GM18498 (cell line): ENCODE results near the gene SAMD13.

Experiments
- ATAC-seq: cut with Tn5 transposase; IDR thresholded peaks from one replicate; pipeline ENCODE4 v1.9.1; 2021; ENCODE audit warnings: mild to moderate bottlenecking, moderate library complexity; ENCODE audit not compliant: unreplicated experiment

The SAMD13 gene

GRCh38 chr1:84370266-84370665 is 68.8 kb downstream of the SAMD13 start:
- no peak for ATAC-seq

DNA sequence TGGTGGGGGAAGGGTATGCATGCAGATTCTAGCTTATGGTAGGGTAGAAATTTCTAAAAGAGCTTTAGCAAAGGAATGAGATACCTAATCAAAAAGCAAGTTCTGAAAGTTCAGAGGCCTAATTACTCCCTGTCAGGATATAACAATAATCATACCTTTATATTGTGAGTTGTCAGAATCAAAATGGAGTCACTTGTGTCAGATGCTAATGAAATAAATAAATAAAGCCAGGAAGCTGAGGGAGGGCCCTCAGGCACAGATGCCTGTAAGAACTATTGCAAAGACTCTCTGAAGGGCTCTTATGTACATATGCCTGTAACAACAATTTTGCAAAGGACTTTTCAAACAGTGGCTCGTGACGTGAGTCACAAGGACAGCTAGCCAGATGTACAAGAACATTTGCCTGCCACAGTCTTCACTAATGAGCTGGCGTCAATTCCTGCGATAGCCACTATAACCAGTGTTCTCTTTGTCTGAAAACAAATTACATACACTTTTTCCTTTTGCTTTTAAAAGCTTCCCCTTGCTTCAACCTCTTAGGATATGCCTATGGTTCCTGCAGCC is 69.4 kb downstream of the SAMD13 start:
- no peak for ATAC-seq

- no peak for ATAC-seq
These were observed 72.1 kb downstream of the SAMD13 start for GRCh38 chr1:84373436-84374141.

GRCh38 chr1:84374991-84375696 is 73.6 kb downstream of the SAMD13 start:
- no peak for ATAC-seq

DNA sequence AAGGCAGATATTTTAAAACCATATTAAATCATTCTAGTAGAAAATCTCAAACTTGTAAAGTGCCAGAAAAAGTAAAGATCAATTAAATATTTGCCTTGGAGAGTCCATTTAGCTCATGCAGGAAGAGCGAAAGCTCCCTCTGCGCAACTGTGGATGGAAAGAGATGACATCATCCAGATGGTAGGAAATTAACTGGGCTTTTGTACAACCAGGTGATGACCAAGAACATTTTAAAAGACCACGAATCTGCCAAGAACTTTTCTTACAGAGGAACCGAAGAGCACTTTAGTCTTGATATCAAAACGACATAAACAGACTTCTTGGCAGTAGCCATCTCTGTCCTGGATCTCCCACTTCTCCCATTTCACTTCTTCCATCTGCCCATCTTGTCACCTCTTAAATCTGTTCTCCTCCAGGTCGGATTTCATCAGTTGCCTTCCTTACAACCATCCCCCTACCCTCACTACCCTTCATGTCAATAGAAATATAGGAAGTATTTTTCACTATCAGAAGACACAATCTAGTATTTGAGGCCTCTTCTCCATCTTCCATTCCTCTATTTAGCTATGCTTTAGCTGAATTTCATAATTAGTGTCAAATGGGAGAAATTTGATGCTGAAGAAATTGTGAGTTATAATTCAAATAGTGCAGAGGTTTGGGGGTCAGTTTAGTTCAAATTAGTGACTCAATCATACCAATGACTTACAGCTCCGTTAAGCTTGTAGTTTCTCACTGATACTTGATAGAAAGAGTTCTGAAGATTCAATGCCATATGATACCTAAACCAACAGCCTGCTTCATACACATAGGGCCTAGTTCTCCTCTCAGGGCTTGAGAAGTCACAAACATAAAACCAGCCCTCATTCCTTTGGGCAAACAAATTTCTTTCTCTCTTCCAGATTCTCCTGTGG is 74.7 kb downstream of the SAMD13 start:
- ATAC-seq: no peak

- no peak for ATAC-seq
These were observed 76.1 kb downstream of the SAMD13 start for GRCh38 chr1:84377480-84378095.

DNA sequence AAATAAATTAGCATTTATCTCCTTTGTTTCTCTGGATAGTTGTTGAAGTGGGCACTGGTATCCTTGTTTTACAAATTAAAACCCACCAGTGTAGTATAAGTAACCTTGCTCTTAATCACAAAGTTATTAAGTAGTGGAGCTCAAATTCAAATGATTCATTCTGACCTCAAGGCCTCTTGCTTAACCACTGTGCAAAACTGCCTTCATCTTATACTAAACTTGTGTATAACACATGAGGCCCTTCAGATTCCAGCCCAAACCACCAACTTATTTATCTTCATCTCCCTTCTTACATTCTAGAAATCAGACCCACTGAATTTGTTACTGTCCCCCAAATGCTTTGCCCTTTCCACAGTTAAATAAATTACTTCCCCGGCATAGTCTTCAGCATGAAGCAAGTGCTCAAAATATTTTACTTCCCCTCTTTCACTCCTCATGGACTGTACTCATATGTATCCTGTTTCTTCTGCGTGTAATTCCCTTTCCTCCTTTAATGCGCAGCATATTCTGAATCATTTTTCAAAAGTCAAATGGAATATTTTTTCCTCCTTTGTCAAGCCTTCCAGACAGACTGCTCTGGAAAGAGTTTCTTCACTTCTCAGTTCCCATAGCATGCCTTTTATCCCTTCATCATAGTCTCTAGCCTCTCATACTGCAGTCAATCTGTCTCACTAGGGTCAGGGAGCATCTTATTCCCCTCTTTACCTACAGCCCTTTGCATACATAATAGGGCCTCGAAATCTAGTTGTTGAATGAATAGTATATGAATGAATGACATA is 77.8 kb downstream of the SAMD13 start:
- ATAC-seq: no peak

DNA sequence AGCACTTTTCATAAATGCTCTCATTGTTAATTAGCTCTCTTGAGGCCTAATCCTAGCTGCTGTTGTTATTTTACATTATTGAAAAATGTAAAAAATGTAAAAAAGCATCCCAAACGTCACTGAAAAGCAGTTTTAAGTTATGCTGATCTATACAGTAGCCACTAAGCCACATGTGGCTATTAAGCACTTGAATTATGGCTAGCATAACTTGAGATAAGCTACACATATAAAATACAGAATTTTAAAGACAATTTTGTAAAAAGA is 78.3 kb downstream of the SAMD13 start:
- no peak for ATAC-seq

DNA sequence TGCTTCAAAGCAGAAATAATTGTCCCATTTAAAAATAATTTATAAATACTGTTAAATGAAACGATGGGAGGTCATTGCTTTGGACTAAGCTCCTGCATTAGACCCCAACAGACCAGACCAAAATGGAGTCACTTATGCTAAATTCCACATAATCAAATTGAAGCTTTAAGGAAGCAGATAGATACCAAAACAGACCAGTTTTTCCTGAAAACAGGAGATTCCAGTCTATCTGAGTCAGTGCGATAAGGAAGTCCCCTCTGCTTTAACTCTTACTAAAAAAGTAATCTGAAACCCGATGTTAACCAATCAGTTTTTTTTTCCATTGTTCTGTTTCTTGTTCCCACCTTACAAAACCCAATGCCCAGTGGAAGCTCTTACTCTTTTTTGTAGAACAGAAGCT is 80.6 kb downstream of the SAMD13 start:
- ATAC-seq: no peak

DNA sequence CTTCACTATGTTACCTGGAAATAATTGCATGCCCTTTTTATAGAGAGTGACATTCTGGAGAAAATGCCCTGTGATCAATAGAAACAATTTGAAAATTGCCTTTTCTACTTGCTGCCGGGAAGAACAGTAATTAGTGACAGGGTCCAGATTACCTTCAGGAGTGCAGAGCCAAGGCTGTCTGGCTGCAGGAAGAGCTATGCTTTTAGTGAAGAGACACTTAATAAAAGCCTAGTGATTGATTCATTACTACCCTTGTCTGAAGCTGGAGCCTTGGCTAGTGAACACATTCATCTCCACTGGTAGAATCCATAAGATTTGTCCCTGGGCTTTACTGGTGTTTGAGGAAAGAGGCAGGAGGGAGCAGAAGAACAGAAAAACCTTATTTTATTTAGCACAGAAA is 83.8 kb downstream of the SAMD13 start:
- ATAC-seq: no peak

GRCh38 chr1:84386716-84387479 is 85.4 kb downstream of the SAMD13 start:
- ATAC-seq: no peak

DNA sequence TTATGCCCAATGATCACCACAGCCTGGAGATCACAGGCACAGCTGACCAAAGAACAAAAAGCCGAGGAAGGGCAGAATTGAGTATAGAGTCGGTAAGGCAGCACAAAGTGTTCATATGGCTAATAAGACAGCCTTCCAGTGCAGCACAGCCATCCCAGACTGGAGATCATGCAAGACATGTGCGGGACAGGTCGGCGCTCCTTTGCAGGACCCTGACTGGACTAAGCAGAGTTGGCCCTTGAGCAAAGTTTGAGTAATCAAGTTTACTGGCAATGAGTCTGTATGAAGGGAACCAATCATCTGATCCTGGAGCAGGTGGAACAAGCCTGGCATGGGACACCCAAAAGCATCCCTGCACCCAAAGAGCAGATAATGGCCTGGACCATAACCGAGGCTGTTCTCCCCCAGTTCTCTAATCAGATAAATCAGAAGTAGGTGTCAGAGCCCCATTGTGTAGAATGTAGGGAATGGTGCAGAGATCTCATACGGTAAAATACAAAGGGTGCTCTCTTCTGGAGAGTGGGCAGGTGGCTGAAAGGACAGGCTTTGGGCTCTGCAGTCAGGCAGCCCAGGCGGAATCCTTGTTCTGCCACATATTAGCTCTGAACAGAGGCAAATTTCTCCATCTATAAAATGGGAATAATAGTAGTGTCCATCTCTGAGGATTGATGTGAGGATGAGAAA is 86.1 kb downstream of the SAMD13 start:
- ATAC-seq: no peak

DNA sequence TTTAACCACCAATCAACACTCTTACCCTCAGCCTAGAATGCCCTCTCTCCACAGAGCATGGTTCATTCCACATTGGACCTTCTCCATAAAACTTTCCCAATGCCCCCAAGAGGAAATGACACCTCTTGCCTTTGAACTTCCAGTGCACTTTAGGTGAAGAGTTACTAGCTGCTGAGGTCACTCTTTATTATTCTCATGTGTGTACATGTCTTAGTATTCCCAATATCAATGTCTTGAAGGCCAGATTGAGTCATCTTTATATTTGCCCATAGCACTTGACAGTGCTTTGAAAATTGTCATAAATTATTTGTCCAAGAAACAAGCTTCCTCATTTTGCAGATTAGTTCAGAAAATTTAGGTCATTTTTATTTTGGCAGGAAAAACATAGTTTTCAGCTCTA is 88.7 kb downstream of the SAMD13 start:
- ATAC-seq: no peak

GRCh38 chr1:84398175-84399155 is 97.0 kb downstream of the SAMD13 start, which contains the start of gene DNASE2B:
Gene DNASE2B (plus strand): TSS chr1:84398484. CDS start chr1:84398565, 81 bp downstream.
- no peak for ATAC-seq
